ENCODE measurements around the gene RENBP. TPM values are rescaled to one million over a fixed set of nuclear protein-coding genes. Genes with fewer than 3 reads are reported as not detected.
A peak's percentile ranks its signal among the peaks of the same experiment; 100 is the strongest.

Gene RENBP
- total RNA-seq, 1 experiment from 2014 or later, result 7.1 TPM

DNA sequence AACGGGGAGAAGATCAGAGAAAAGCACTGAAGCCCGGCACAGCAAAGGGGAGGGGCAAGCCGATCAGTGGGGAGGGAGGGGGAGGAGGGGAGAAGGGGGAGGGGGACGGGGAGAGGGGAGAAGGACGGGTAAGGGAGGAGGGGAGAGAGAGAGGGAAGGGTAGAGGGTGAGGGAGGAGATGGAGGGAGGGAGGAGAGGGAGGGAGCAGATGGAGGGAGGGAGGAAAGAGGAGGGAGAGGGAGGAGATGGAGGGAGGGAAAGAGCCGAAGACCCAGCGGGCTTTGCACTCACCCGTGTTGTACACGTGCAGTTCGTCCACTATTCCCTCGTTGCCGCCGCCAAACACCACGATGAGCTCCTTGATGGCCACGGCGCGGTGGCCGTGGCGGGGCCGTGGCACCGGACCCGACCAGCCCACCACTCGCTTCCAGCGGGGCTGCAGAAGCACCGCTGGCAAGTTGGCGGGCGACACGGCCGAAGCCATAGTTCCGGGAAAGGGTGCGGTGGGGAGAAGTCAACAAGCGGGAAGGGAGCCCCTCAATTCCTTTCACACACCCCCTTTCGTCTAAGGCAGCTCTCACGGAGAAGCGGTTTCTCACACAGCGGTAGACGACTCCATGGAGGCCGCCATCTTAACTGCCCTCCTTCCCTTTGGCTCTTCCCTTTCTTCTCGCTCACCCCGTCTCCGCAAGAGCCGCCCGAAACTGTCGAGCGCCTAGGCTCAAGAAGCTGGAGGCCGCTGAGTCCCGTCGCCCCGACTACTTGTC is 26.1 kb upstream of the RENBP start:
- Histone ChIP-seq H4K5ac (ENCODE audit: insufficient read length, low read depth, low read length) (no peak overlapping the region), H3K23ac (ENCODE audit: insufficient read length, low read depth, low read length) (no peak overlapping the region), H4K91ac (ENCODE audit: insufficient read length, low read depth, low read length) (peak overlapping the region; percentile 81), H3K18ac (ENCODE audit: insufficient read length, low read depth, low read length) (peak overlapping the region; percentile 94), H3K79me2 (ENCODE audit: insufficient read depth, low read length) (peaks cover 41% of the 10 kb centered on the region; the same call in 1 of the 2 replicates), H3K4me2 (ENCODE audit: insufficient read depth, insufficient read length, low read length) (peak overlapping the region; percentile 80), H2AK5ac (ENCODE audit: insufficient read length, low read length) (no peak overlapping the region), H2BK5ac (ENCODE audit: insufficient read length, low read length) (peak overlapping the region; percentile 58), H3K4me1 (ENCODE audit: insufficient read depth, low read length) (peaks cover 4% of the 10 kb centered on the region; the same call in 1 of the 2 replicates), H4K20me1 (ENCODE audit: control insufficient read depth, insufficient read depth, insufficient read length) (no peaks in the 10 kb centered on the region), H3K14ac (ENCODE audit: insufficient read depth, low read length) (peak overlapping the region; percentile 95), H3K9me3 (ENCODE audit: control insufficient read depth, low read depth, low read length) (no peaks in the 10 kb centered on the region), H2AFZ (ENCODE audit: low read length) (no peak overlapping the region), H3K4ac (ENCODE audit: low read depth, low read length) (no peak overlapping the region), H2BK120ac (ENCODE audit: low read depth, low read length, poor library complexity, severe bottlenecking) (no peak overlapping the region), H2BK20ac (ENCODE audit: low read depth, low read length, poor library complexity, severe bottlenecking) (no peak overlapping the region), H3K79me1 (ENCODE audit: insufficient read depth, low read depth, low read length, poor library complexity, severe bottlenecking) (no peaks in the 10 kb centered on the region), H3K9ac (ENCODE audit: extremely low read depth, insufficient read length, low read length) (peak overlapping the region; percentile 99), H3K27ac (ENCODE audit: insufficient read length, low read depth, low read length) (peak overlapping the region; percentile 94), H2BK12ac (ENCODE audit: insufficient read length, low read depth, low read length) (no peak overlapping the region), H4K8ac (replicated peaks; ENCODE audit: insufficient read length, low read depth, low read length) (no peak overlapping the region), H3K23me2 (ENCODE audit: insufficient read length, low read depth, low read length, poor library complexity, severe bottlenecking) (peaks cover 18% of the 10 kb centered on the region), H3T11ph (ENCODE audit: low read length) (no peak overlapping the region), H3K27me3 (ENCODE audit: insufficient read depth, low read length) (no peaks in the 10 kb centered on the region), H3K56ac (ENCODE audit: insufficient read length, low read depth, low read length) (no peak overlapping the region), H2BK15ac (ENCODE audit: low read depth, low read length) (no peak overlapping the region)
- peak overlapping the region; percentile 100 for H3K4me3 Mint-ChIP-seq
- H3K36me3 Mint-ChIP-seq (ENCODE audit: insufficient read depth in 1 of 3, low read depth in 3 of 3), result peaks cover 8 to 25% (median 8%) of the 10 kb centered on the region in 3 experiments
- peak overlapping the region; percentile 100 for H3K27ac Mint-ChIP-seq
- WGBS (ENCODE audit: extremely low coverage, insufficient read length, low lambda C conversion rate), result no CpG with 5 or more reads among the region's 49 CpGs
- DNase-seq, result peak; percentile 64
- peaks cover 4 to 5% of the 10 kb centered on the region in 2 experiments; a peak in 3 of 5 replicates for H3K9me3 Mint-ChIP-seq
- no peaks in the 10 kb centered on the region for H3K27me3 Mint-ChIP-seq (ENCODE audit: low read depth)
- TF ChIP-seq, protein P1, sequence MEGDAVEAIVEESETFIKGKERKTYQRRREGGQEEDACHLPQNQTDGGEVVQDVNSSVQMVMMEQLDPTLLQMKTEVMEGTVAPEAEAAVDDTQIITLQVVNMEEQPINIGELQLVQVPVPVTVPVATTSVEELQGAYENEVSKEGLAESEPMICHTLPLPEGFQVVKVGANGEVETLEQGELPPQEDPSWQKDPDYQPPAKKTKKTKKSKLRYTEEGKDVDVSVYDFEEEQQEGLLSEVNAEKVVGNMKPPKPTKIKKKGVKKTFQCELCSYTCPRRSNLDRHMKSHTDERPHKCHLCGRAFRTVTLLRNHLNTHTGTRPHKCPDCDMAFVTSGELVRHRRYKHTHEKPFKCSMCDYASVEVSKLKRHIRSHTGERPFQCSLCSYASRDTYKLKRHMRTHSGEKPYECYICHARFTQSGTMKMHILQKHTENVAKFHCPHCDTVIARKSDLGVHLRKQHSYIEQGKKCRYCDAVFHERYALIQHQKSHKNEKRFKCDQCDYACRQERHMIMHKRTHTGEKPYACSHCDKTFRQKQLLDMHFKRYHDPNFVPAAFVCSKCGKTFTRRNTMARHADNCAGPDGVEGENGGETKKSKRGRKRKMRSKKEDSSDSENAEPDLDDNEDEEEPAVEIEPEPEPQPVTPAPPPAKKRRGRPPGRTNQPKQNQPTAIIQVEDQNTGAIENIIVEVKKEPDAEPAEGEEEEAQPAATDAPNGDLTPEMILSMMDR (conservative IDR thresholded peaks at IDR 0.05), result no peak
- H3K4me1 Mint-ChIP-seq, result peaks cover 42 to 53% of the 10 kb centered on the region in 2 experiments
